ENCODE results near the gene PAFAH2.
"Not testable (repeated sequence)": the region's sequence is repeated elsewhere in the genome, so short reads cannot be mapped to it uniquely, and the experiment has no call there.

PAFAH2 gene

GRCh38 chr1:26010825-26011224 lies 13.0 kb upstream of the PAFAH2 start:
- DNase-seq (ENCODE audit: low spot score) = no peak

GRCh38 chr1:26009796-26010447 lies 12.1 kb upstream of the PAFAH2 start:
- no peak for DNase-seq (ENCODE audit: low spot score)

GRCh38 chr1:26006710-26007109 lies 8.8 kb upstream of the PAFAH2 start:
- no peak for DNase-seq (ENCODE audit: low spot score)

- no peak for DNase-seq (ENCODE audit: low spot score)
Observed at GRCh38 chr1:26005434-26006105, 7.7 kb upstream of the PAFAH2 start.

GRCh38 chr1:26003756-26004155 lies 5.9 kb upstream of the PAFAH2 start:
- no peak for DNase-seq (ENCODE audit: low spot score)

GRCh38 chr1:26003262-26003661 lies 5.4 kb upstream of the PAFAH2 start:
- DNase-seq (ENCODE audit: low spot score) = no peak

- no peak for DNase-seq (ENCODE audit: low spot score)
Observed at GRCh38 chr1:25999041-25999800, 1.4 kb upstream of the PAFAH2 start.

GRCh38 chr1:25996966-25997827 lies 666 bp downstream of the PAFAH2 start:
- no peak for DNase-seq (ENCODE audit: low spot score)

- no peak for DNase-seq (ENCODE audit: low spot score)
Observed at GRCh38 chr1:25994402-25995150, 3.3 kb downstream of the PAFAH2 start.

- DNase-seq (ENCODE audit: low spot score) = no peak
Observed at GRCh38 chr1:25993197-25993951, 4.5 kb downstream of the PAFAH2 start.

GRCh38 chr1:25992689-25993171 lies 5.1 kb downstream of the PAFAH2 start:
- no peak for DNase-seq (ENCODE audit: low spot score)

- DNase-seq (ENCODE audit: low spot score) = no peak
Observed at GRCh38 chr1:25991937-25992688, 5.8 kb downstream of the PAFAH2 start.

GRCh38 chr1:25990702-25991395 lies 7.0 kb downstream of the PAFAH2 start:
- DNase-seq (ENCODE audit: low spot score) = peak; percentile 72

- no peak for DNase-seq (ENCODE audit: low spot score)
Observed at GRCh38 chr1:25990251-25990650, 7.6 kb downstream of the PAFAH2 start.

- DNase-seq (ENCODE audit: low spot score) = no peak
Observed at GRCh38 chr1:25989440-25990234, 8.2 kb downstream of the PAFAH2 start.

- DNase-seq (ENCODE audit: low spot score) = no peak
Observed at GRCh38 chr1:25987951-25988350, 9.9 kb downstream of the PAFAH2 start.

GRCh38 chr1:25986773-25987172 lies 11.1 kb downstream of the PAFAH2 start:
- not testable (repeated sequence) for DNase-seq (ENCODE audit: low spot score)

GRCh38 chr1:25985670-25986069 lies 12.2 kb downstream of the PAFAH2 start:
- DNase-seq (ENCODE audit: low spot score) = no peak

Data from CD4-positive, alpha-beta T cell treated with Interleukin-6 at 100 ng/mL for 8 hours (primary cell).